ENCODE data around the gene CD3E. TPM values are rescaled to one million over a fixed set of nuclear protein-coding genes. Genes with fewer than 3 reads are reported as not detected.

Gene CD3E
- total RNA-seq (1 to 10 TPM; 4.4 to 5.3 TPM), polyA plus RNA-seq (1 to 10 TPM; 5.1 to 5.7 TPM)
- long read RNA-seq, donor 1, result 0 reads
- long read RNA-seq, donor 2, result 0 reads
- long read RNA-seq, donor 3, result 0 reads
- long read RNA-seq, donor 4, result 0 reads
- long read RNA-seq, donor 5, result 0 reads

DNA sequence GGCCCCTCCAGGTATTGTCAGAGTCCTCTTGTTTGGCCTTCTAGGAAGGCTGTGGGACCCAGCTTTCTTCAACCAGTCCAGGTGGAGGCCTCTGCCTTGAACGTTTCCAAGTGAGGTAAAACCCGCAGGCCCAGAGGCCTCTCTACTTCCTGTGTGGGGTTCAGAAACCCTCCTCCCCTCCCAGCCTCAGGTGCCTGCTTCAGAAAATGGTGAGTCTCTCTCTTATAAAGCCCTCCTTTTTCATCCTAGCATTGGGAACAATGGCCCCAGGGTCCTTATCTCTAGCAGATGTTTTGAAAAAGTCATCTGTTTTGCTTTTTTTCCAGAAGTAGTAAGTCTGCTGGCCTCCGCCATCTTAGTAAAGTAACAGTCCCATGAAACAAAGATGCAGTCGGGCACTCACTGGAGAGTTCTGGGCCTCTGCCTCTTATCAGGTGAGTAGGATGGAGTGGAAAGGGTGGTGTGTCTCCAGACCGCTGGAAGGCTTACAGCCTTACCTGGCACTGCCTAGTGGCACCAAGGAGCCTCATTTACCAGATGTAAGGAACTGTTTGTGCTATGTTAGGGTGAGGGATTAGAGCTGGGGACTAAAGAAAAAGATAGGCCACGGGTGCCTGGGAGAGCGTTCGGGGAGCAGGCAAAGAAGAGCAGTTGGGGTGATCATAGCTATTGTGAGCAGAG is at the start of gene CD3E:
TSS of gene CD3E (plus strand) at position 163 of the 681 bp plus-strand sequence. CDS start at position 386, 223 bp downstream.
- ATAC-seq (ENCODE audit: insufficient read depth, low FRiP score) (no peak), DNase-seq (no peak)
- 74 to 75% methylated on average over 8 of the region's 8 CpGs for WGBS, 2 donors
- Histone ChIP-seq H3K9ac (ENCODE audit: insufficient read depth in 1 of 2, low read length in 2 of 2) (no peak within 1 kb of the TSS), H3K4me3 (no peak within 1 kb of the TSS), H3K9me3 (ENCODE audit: control insufficient read depth in 4 of 4, insufficient read depth in 3 of 4, low read length in 3 of 4) (no peaks in the 10 kb centered on the region), H3K27me3 (ENCODE audit: control insufficient read depth in 3 of 3, insufficient read depth in 3 of 3, low read length in 2 of 3) (peaks cover 0 to 6% (median 3%) of the 10 kb centered on the region in 3 donors), H3K27ac (ENCODE audit: low read depth in 1 of 2, low read length in 1 of 2) (no peak within 1 kb of the TSS), H3K36me3 (ENCODE audit: control insufficient read depth in 4 of 4, insufficient read depth in 4 of 4, low read length in 4 of 4) (no peaks in the 10 kb centered on the region), H3K4me1 (ENCODE audit: control insufficient read depth in 5 of 5, insufficient read depth in 5 of 5, low read length in 5 of 5) (no peaks in the 10 kb centered on the region)
- TF ChIP-seq CTCF (IDR thresholded peaks at IDR 0.05; ENCODE audit: control extremely low read depth, extremely low read depth), result no peak

- no peak for TF ChIP-seq CTCF (IDR thresholded peaks at IDR 0.05; ENCODE audit: control extremely low read depth, extremely low read depth)
- H3K4me3 ChIP-seq, result no peak overlapping the region
- peaks cover 0 to 7% (median 0%) of the 10 kb centered on the region in 5 donors for H3K4me1 ChIP-seq (ENCODE audit: control insufficient read depth in 5 of 5, insufficient read depth in 5 of 5, low read length in 5 of 5)
- DNase-seq (no peak), ATAC-seq (ENCODE audit: insufficient read depth, low FRiP score) (no peak)
- H3K9ac ChIP-seq (ENCODE audit: insufficient read depth in 1 of 2, low read length in 2 of 2), result no peak overlapping the region
- H3K36me3 ChIP-seq (ENCODE audit: control insufficient read depth in 4 of 4, insufficient read depth in 4 of 4, low read length in 4 of 4), result peaks cover 0 to 4% (median 0%) of the 10 kb centered on the region in 4 donors
- no peak overlapping the region for H3K27ac ChIP-seq (ENCODE audit: low read depth in 1 of 2, low read length in 1 of 2)
- WGBS, 2 donors, result 82 to 87% methylated on average over 1 of the region's 1 CpG
- peaks cover 0 to 2% (median 0%) of the 10 kb centered on the region in 4 donors for H3K9me3 ChIP-seq (ENCODE audit: control insufficient read depth in 4 of 4, insufficient read depth in 3 of 4, low read length in 3 of 4)
- H3K27me3 ChIP-seq (ENCODE audit: control insufficient read depth in 3 of 3, insufficient read depth in 3 of 3, low read length in 2 of 3), result peaks cover 0 to 9% (median 2%) of the 10 kb centered on the region in 3 donors
These were observed 46.1 kb upstream of the CD3E start for GRCh38 chr11:118258410-118258809.

DNA sequence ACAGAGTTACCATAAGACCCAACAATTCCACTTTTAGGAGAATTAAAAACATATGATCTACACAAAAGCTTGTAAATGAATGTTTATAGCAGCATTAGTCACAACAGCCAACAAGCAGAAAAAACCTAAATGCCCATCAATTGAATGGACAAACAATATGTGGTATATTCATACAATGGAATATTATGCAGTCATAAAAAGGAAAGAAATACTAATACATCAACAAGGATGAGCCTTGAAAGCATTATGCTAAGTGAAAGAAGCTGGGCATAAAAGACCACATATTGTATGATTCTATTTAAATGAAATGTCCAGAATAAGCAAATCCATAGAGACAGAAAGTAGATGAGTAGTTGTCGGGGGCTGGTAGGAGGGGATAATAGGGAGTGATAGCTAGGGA is 45.4 kb upstream of the CD3E start:
- no peak for TF ChIP-seq CTCF (IDR thresholded peaks at IDR 0.05; ENCODE audit: control extremely low read depth, extremely low read depth)
- Histone ChIP-seq H3K9me3 (ENCODE audit: control insufficient read depth in 4 of 4, insufficient read depth in 3 of 4, low read length in 3 of 4) (peaks cover 0 to 2% (median 0%) of the 10 kb centered on the region in 4 donors), H3K4me3 (no peak overlapping the region), H3K27me3 (ENCODE audit: control insufficient read depth in 3 of 3, insufficient read depth in 3 of 3, low read length in 2 of 3) (peaks cover 0 to 11% (median 2%) of the 10 kb centered on the region in 3 donors), H3K36me3 (ENCODE audit: control insufficient read depth in 4 of 4, insufficient read depth in 4 of 4, low read length in 4 of 4) (peaks cover 0 to 4% (median 0%) of the 10 kb centered on the region in 4 donors), H3K27ac (ENCODE audit: low read depth in 1 of 2, low read length in 1 of 2) (no peak overlapping the region), H3K4me1 (ENCODE audit: control insufficient read depth in 5 of 5, insufficient read depth in 5 of 5, low read length in 5 of 5) (peaks cover 0 to 7% (median 0%) of the 10 kb centered on the region in 5 donors), H3K9ac (ENCODE audit: insufficient read depth in 1 of 2, low read length in 2 of 2) (no peak overlapping the region)
- DNase-seq, result no peak
- ATAC-seq (ENCODE audit: insufficient read depth, low FRiP score), result no peak
- WGBS, 2 donors, result 97 to 99% methylated on average over 1 of the region's 1 CpG

Measured in lung (tissue), 16 donors.